ENCODE results near the gene MRGPRX2.

- TF ChIP-seq CTCF (IDR thresholded peaks at IDR 0.05) (no peak), POLR2A (IDR thresholded peaks at IDR 0.05) (no peak)
Observed at GRCh38 chr11:19110295-19110694, 49.8 kb upstream of the MRGPRX2 start.
